Measurements from ENCODE around the gene ARL5A. TPM values are rescaled to one million over a fixed set of nuclear protein-coding genes. Genes with fewer than 3 reads are reported as not detected.

The ARL5A gene
- total RNA-seq, 1 donor from 2014 or later, result 129 TPM

GRCh38 chr2:151849413-151850010, 21.3 kb upstream of the ARL5A start:
- H3K27me3 ChIP-seq, result no peaks in the 10 kb centered on the region
- no peak overlapping the region for H3K9ac ChIP-seq
- H3K79me2 ChIP-seq (ENCODE audit: low read depth), result no peaks in the 10 kb centered on the region
- no peaks in the 10 kb centered on the region for H3K36me3 Mint-ChIP-seq
- H3K4me1 Mint-ChIP-seq, result peaks cover 33% of the 10 kb centered on the region
- no peaks in the 10 kb centered on the region for H3K9me3 ChIP-seq (ENCODE audit: low read depth)
- no peaks in the 10 kb centered on the region for H4K20me1 ChIP-seq (ENCODE audit: low read depth)
- H3K4me3 Mint-ChIP-seq, result no peak overlapping the region
- no peaks in the 10 kb centered on the region for H3K27me3 Mint-ChIP-seq (ENCODE audit: insufficient read depth, low read depth)
- no peaks in the 10 kb centered on the region for H3K36me3 ChIP-seq
- no peak overlapping the region for H3K27ac Mint-ChIP-seq
- no peak overlapping the region for H3K4me3 ChIP-seq
- TF ChIP-seq EZH2phosphoT487 (IDR thresholded peaks at IDR 0.05) (no peak), EZH2 (IDR thresholded peaks at IDR 0.05) (no peak), CTCF (IDR thresholded peaks at IDR 0.05) (no peak)
- DNase-seq (ENCODE audit: low spot score), result no peak
- no peaks in the 10 kb centered on the region for H3K9me3 Mint-ChIP-seq
- no peaks in the 10 kb centered on the region for H3F3A ChIP-seq (ENCODE audit: low read depth)
- H3K27ac ChIP-seq, result no peak overlapping the region
- H2AFZ ChIP-seq (replicated peaks), result no peak overlapping the region
- H3K4me2 ChIP-seq, result no peak overlapping the region
- H3K4me1 ChIP-seq, result no peaks in the 10 kb centered on the region

DNA sequence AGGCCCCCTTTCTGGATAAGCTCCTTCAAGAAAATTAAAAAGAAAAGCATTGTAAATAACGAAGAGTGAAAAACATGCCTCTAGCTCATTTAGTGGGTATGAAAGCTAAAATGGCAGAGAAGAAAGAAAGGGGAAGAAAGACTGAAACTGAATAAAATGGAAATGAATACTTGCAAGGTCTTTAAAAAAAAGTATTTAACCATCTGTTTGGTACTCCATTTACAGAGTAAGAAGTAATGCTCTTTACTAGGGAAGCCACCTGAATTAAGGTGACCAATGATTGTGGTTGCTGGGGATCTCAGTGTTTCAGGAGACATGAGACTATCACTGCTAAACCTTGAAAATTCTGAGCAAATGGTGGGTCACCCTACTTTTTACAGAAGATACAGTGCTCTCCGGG, 17.7 kb upstream of the ARL5A start:
- Histone ChIP-seq H3K9ac (no peak overlapping the region), H3K27ac (no peak overlapping the region), H3K4me1 (no peaks in the 10 kb centered on the region), H3K9me3 (ENCODE audit: low read depth) (no peaks in the 10 kb centered on the region), H3F3A (ENCODE audit: low read depth) (no peaks in the 10 kb centered on the region), H3K27me3 (no peaks in the 10 kb centered on the region), H3K4me3 (no peak overlapping the region), H2AFZ (replicated peaks) (no peak overlapping the region), H4K20me1 (ENCODE audit: low read depth) (no peaks in the 10 kb centered on the region), H3K36me3 (no peaks in the 10 kb centered on the region), H3K79me2 (ENCODE audit: low read depth) (no peaks in the 10 kb centered on the region), H3K4me2 (no peak overlapping the region)
- Mint-ChIP-seq H3K27ac (no peak overlapping the region), H3K36me3 (peaks cover 2% of the 10 kb centered on the region), H3K27me3 (ENCODE audit: insufficient read depth, low read depth) (no peaks in the 10 kb centered on the region), H3K4me1 (peaks cover 13% of the 10 kb centered on the region), H3K4me3 (no peak overlapping the region), H3K9me3 (no peaks in the 10 kb centered on the region)
- no peak for DNase-seq (ENCODE audit: low spot score)
- TF ChIP-seq EZH2 (IDR thresholded peaks at IDR 0.05), result no peak
- TF ChIP-seq EZH2phosphoT487 (IDR thresholded peaks at IDR 0.05), result no peak
- no peak for TF ChIP-seq CTCF (IDR thresholded peaks at IDR 0.05)

DNA sequence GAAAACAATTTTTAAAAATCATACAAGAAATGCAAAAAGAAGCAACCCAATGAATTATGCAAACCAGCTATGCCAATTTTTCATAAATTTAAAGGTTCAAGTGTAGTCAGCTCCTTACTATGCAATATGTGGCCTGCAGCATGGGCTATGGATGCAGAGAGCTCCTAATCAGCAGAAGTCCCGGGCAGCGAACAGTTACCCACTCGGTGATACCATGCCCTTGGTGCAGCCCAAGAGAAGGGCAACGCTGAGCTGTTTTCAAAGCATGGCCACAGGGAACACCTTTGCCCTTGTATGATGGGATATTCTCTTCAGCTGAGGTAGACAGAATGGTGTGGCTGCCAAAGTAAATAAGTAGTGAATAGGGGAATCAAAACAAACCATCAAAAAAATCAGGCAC, 17.3 kb upstream of the ARL5A start:
- Histone ChIP-seq H3K9ac (no peak overlapping the region), H4K20me1 (ENCODE audit: low read depth) (no peaks in the 10 kb centered on the region), H3K4me3 (no peak overlapping the region), H3K27me3 (no peaks in the 10 kb centered on the region), H3K79me2 (ENCODE audit: low read depth) (no peaks in the 10 kb centered on the region), H2AFZ (replicated peaks) (no peak overlapping the region), H3K4me2 (no peak overlapping the region), H3K36me3 (no peaks in the 10 kb centered on the region), H3K27ac (no peak overlapping the region), H3K9me3 (ENCODE audit: low read depth) (no peaks in the 10 kb centered on the region), H3F3A (ENCODE audit: low read depth) (no peaks in the 10 kb centered on the region), H3K4me1 (no peaks in the 10 kb centered on the region)
- H3K36me3 Mint-ChIP-seq, result peaks cover 2% of the 10 kb centered on the region
- no peaks in the 10 kb centered on the region for H3K27me3 Mint-ChIP-seq (ENCODE audit: insufficient read depth, low read depth)
- no peaks in the 10 kb centered on the region for H3K9me3 Mint-ChIP-seq
- no peak for DNase-seq (ENCODE audit: low spot score)
- TF ChIP-seq EZH2 (IDR thresholded peaks at IDR 0.05) (no peak), EZH2phosphoT487 (IDR thresholded peaks at IDR 0.05) (no peak), CTCF (IDR thresholded peaks at IDR 0.05) (no peak)
- no peak overlapping the region for H3K27ac Mint-ChIP-seq
- H3K4me3 Mint-ChIP-seq, result no peak overlapping the region
- peaks cover 13% of the 10 kb centered on the region for H3K4me1 Mint-ChIP-seq

Data from neural progenitor cell (in vitro differentiated cells).